HTERT RPE-1 (cell line): ENCODE measurements around the gene TAF5L.
"Not testable (repeated sequence)": the region's sequence is repeated elsewhere in the genome, so short reads cannot be mapped to it uniquely, and the experiment has no call there.

Source experiments
- in situ Hi-C: fragments of 300-500 bp; cut with MboI; formaldehyde crosslinking; loops from 4 replicates; pipeline ENCODE4 v1.14.3; 2020; ENCODE audit warnings: low sequenced_read_pairs

Gene TAF5L

GRCh38 chr1:229642970-229643369, 17.0 kb upstream of the TAF5L start:
- in situ Hi-C loops: no loop called here

- in situ Hi-C loops: no loop called here
Observed at GRCh38 chr1:229642376-229642775, 16.5 kb upstream of the TAF5L start.

- in situ Hi-C loops: no loop called here
Observed at GRCh38 chr1:229641306-229641705, 15.4 kb upstream of the TAF5L start.

GRCh38 chr1:229640455-229640854, 14.5 kb upstream of the TAF5L start:
- in situ Hi-C loops: no loop called here

- in situ Hi-C loops: no loop called here
Observed at GRCh38 chr1:229637746-229638145, 11.8 kb upstream of the TAF5L start.

GRCh38 chr1:229636042-229636441, 10.1 kb upstream of the TAF5L start:
- in situ Hi-C loops: no loop called here

GRCh38 chr1:229631966-229632365, 6.0 kb upstream of the TAF5L start:
- in situ Hi-C loops: no loop called here

GRCh38 chr1:229631148-229631547, 5.2 kb upstream of the TAF5L start:
- in situ Hi-C loops: no loop called here

- in situ Hi-C loops: no loop called here
Observed at GRCh38 chr1:229629261-229629660, 3.3 kb upstream of the TAF5L start.

- in situ Hi-C loops: no loop called here
Observed at GRCh38 chr1:229627003-229627402, 1.1 kb upstream of the TAF5L start.

GRCh38 chr1:229625071-229625914, 629 bp downstream of the TAF5L start:
- in situ Hi-C loops: no loop called here

GRCh38 chr1:229624521-229625070, 1.3 kb downstream of the TAF5L start:
- in situ Hi-C loops: no loop called here

GRCh38 chr1:229623838-229624237, 2.1 kb downstream of the TAF5L start:
- in situ Hi-C loops: no loop called here

- in situ Hi-C loops: no loop called here
Observed at GRCh38 chr1:229623225-229623624, 2.7 kb downstream of the TAF5L start.

GRCh38 chr1:229622641-229623120, 3.2 kb downstream of the TAF5L start:
- in situ Hi-C loops: not testable (repeated sequence)

GRCh38 chr1:229621663-229622062, 4.3 kb downstream of the TAF5L start:
- in situ Hi-C loops: no loop called here

GRCh38 chr1:229620876-229621275, 5.0 kb downstream of the TAF5L start:
- in situ Hi-C loops: no loop called here

GRCh38 chr1:229619614-229620013, 6.3 kb downstream of the TAF5L start:
- in situ Hi-C loops: no loop called here

- in situ Hi-C loops: no loop called here
Observed at GRCh38 chr1:229619002-229619401, 6.9 kb downstream of the TAF5L start.

- in situ Hi-C loops: no loop called here
Observed at GRCh38 chr1:229617351-229618100, 8.4 kb downstream of the TAF5L start.

- in situ Hi-C loops: no loop called here
Observed at GRCh38 chr1:229614701-229615100, 11.2 kb downstream of the TAF5L start.

GRCh38 chr1:229613938-229614337, 12.0 kb downstream of the TAF5L start:
- in situ Hi-C loops: no loop called here
